Breast epithelium (tissue), 4 donors: ENCODE measurements around the gene ILRUN. TPM values are rescaled to one million over a fixed set of nuclear protein-coding genes. Genes with fewer than 3 reads are reported as not detected.
"Not testable (repeated sequence)": the region's sequence is repeated elsewhere in the genome, so short reads cannot be mapped to it uniquely, and the experiment has no call there.

Source experiments
- DNase-seq, 2 donors: peaks; one replicate each; pipeline ENCODE4 v3.0.0-alpha.2; 2019; ENCODE audit warnings: low spot score in 2 of 2
- H3K27ac ChIP-seq, 2 donors: fragments of 200-600 bp; sonication (generic) in 1 of 2; one replicate each; pipeline ENCODE4 v1.5.1; 2016 to 2019; ENCODE audit warnings: mild to moderate bottlenecking in 1 of 2
- H3K27me3 ChIP-seq, 2 donors: fragments of 200-600 bp; sonication (generic) in 1 of 2; one replicate each; pipeline versions ENCODE4 v1.5.1 to v1.6.0; 2017 to 2019; ENCODE audit warnings: control low read depth in 1 of 2, mild to moderate bottlenecking in 1 of 2
- H3K36me3 ChIP-seq: fragments of 200-600 bp; one replicate; pipeline ENCODE4 v1.5.1; 2019
- H3K4me1 ChIP-seq, 2 donors: fragments of 200-600 bp; sonication (generic); one replicate each; pipeline ENCODE4 v1.5.1; 2016 to 2019; ENCODE audit warnings: control low read depth in 1 of 2
- H3K4me3 ChIP-seq, 3 donors: fragments of 200-600 bp; sonication (generic); 1 replicate in 2 of 3; 2 replicates in 1 of 3; pipeline ENCODE4 v1.5.1; 2016 to 2019; ENCODE audit warnings: mild to moderate bottlenecking in 3 of 3, moderate library complexity in 2 of 3
- H3K9me3 ChIP-seq, 2 donors: fragments of 200-600 bp; sonication (generic) in 1 of 2; one replicate each; pipeline ENCODE4 v1.5.1; 2016 to 2019; ENCODE audit warnings: control low read depth in 1 of 2
- CTCF ChIP-seq, 3 donors: fragments of 450-650 bp; IDR thresholded peaks; one replicate each; pipeline ENCODE4 v1.5.1; 2016 to 2017; ENCODE audit warnings: antibody characterized with exemption in 3 of 3, mild to moderate bottlenecking in 3 of 3, moderate library complexity in 3 of 3
- POLR2A ChIP-seq: fragments of 450-650 bp; IDR thresholded peaks from one replicate; pipeline ENCODE4 v1.6.1; 2016; ENCODE audit warnings: antibody characterized with exemption, mild to moderate bottlenecking, moderate library complexity
- POLR2AphosphoS5 ChIP-seq, 3 donors: sonication (generic); formaldehyde crosslinking; IDR thresholded peaks; one replicate each; pipeline ENCODE4 v1.6.1; 2017; ENCODE audit warnings: antibody characterized with exemption in 3 of 3
- intact Hi-C: fragments of 100-400 bp; cut with DNase I; formaldehyde crosslinking; loops from one replicate; pipeline ENCODE4 v1.15.1; 2023; ENCODE audit warnings: low total_unique reads
- total RNA-seq, 3 donors: library from RNA; depleted of rRNA; stranded (reverse); fragments of >200 nt; gene quantifications; one replicate each; pipeline ENCODE4 v1.1.0, GENCODE V29; 2016

ILRUN gene
- total RNA-seq, 3 donors from 2014 or later: 58.3 to 87.1 (median 63.7) TPM

- no peaks in the 10 kb centered on the region for H3K27me3 ChIP-seq
- no peak for DNase-seq
- H3K9me3 ChIP-seq: no peaks in the 10 kb centered on the region
- intact Hi-C loops: no loop called here
- H3K4me3 ChIP-seq: no peak overlapping the region
- no peak for TF ChIP-seq POLR2A
- TF ChIP-seq POLR2AphosphoS5 (IDR thresholded peaks at IDR 0.05): no peak
- no peak for TF ChIP-seq CTCF (IDR thresholded peaks at IDR 0.05)
- no peaks in the 10 kb centered on the region for H3K36me3 ChIP-seq
- H3K4me1 ChIP-seq: peaks cover 0 to 17% of the 10 kb centered on the region in 2 donors
- H3K27ac ChIP-seq: no peak overlapping the region
Measured at GRCh38 chr6:34661357-34661756, 35.2 kb downstream of the ILRUN start.

- no peak for TF ChIP-seq POLR2A
- TF ChIP-seq CTCF (IDR thresholded peaks at IDR 0.05): no peak
- no peak for TF ChIP-seq POLR2AphosphoS5 (IDR thresholded peaks at IDR 0.05)
- Histone ChIP-seq H3K4me3 (no peak overlapping the region), H3K36me3 (no peaks in the 10 kb centered on the region), H3K4me1 (peaks cover 0 to 17% of the 10 kb centered on the region in 2 donors), H3K27ac (peak overlapping the region; percentile 38 to 92), H3K27me3 (no peaks in the 10 kb centered on the region), H3K9me3 (no peaks in the 10 kb centered on the region)
- DNase-seq: no peak
- intact Hi-C loops: no loop called here
Measured at GRCh38 chr6:34658605-34659265, 37.8 kb downstream of the ILRUN start.

- intact Hi-C loops, H3K9me3 ChIP-seq, H3K27me3 ChIP-seq, DNase-seq, H3K36me3 ChIP-seq: not testable (repeated sequence)
- peak overlapping the region; percentile 40 to 65 (median 51) for H3K4me3 ChIP-seq
- H3K27ac ChIP-seq: peak overlapping the region; percentile 92 to 94
- H3K4me1 ChIP-seq: peaks cover 0 to 17% of the 10 kb centered on the region in 2 donors
Measured at GRCh38 chr6:34657979-34658480, 38.5 kb downstream of the ILRUN start.

GRCh38 chr6:34657307-34657978 lies 39.1 kb downstream of the ILRUN start:
- peak in 1 of 2 donors; percentile 43 for DNase-seq
- peak in 2 of 3 donors; percentile 63 to 65 for TF ChIP-seq POLR2AphosphoS5 (IDR thresholded peaks at IDR 0.05)
- no peak for TF ChIP-seq CTCF (IDR thresholded peaks at IDR 0.05)
- H3K4me1 ChIP-seq: peaks cover 0 to 17% of the 10 kb centered on the region in 2 donors
- no peaks in the 10 kb centered on the region for H3K27me3 ChIP-seq
- H3K9me3 ChIP-seq: no peaks in the 10 kb centered on the region
- H3K36me3 ChIP-seq: no peaks in the 10 kb centered on the region
- H3K27ac ChIP-seq: peak overlapping the region; percentile 92 to 94
- H3K4me3 ChIP-seq: peak overlapping the region; percentile 40 to 65 (median 51)
- intact Hi-C loops: no loop called here

- no peaks in the 10 kb centered on the region for H3K36me3 ChIP-seq
- DNase-seq: no peak
- peak overlapping the region; percentile 92 to 94 for H3K27ac ChIP-seq
- peak overlapping the region; percentile 40 to 65 (median 51) for H3K4me3 ChIP-seq
- H3K4me1 ChIP-seq: peaks cover 0 to 17% of the 10 kb centered on the region in 2 donors
- no peaks in the 10 kb centered on the region for H3K9me3 ChIP-seq
- TF ChIP-seq CTCF (IDR thresholded peaks at IDR 0.05): no peak
- no peak for TF ChIP-seq POLR2AphosphoS5 (IDR thresholded peaks at IDR 0.05)
- no peak for TF ChIP-seq POLR2A
- intact Hi-C loops: no loop called here
- no peaks in the 10 kb centered on the region for H3K27me3 ChIP-seq
Measured at GRCh38 chr6:34657037-34657306, 39.6 kb downstream of the ILRUN start.
